ENCODE results near the gene GABRR1. TPM values are rescaled to one million over a fixed set of nuclear protein-coding genes. Genes with fewer than 3 reads are reported as not detected.
"Not testable (repeated sequence)": the region's sequence is repeated elsewhere in the genome, so short reads cannot be mapped to it uniquely, and the experiment has no call there.

Gene GABRR1
- polyA plus RNA-seq, 12 donors, result 0.44 to 1.6 (median 1.1) TPM; not detected in 2

DNA sequence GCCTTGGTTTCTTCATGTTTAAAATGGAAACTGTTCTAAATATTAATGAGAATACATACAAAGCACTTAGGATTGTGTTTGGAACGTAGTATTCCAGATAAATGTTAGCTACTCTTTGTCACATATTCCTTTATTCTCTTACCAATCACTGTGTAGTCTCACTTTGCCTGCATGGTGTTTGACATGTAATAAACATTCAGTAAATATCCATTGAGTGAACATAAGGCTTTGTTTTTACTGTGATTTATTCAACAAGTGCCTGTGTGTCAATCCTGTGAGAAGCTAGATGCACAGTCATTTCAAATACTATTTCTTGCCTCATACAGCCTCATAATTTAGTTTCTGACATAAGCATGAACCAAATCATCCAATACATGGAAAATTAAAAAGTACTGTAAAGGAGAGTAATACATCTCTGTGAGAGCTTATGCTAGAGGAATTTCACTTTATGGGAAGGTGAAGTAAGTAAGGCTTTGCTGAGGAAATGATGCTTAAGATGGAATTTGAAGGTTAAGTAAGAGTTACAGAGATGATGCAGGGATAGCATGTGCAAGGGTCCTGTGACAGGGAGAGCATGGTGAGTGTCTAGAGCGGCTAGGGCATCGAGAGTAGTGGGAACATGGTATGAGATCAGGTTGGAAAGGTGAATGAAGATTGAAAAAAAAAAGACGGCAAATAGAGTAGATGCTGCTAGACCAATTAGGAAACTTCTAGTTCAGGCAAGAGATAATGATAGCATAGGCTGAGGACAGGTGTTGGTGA, 56.6 kb downstream of the GABRR1 start:
- no peak for DNase-seq

DNA sequence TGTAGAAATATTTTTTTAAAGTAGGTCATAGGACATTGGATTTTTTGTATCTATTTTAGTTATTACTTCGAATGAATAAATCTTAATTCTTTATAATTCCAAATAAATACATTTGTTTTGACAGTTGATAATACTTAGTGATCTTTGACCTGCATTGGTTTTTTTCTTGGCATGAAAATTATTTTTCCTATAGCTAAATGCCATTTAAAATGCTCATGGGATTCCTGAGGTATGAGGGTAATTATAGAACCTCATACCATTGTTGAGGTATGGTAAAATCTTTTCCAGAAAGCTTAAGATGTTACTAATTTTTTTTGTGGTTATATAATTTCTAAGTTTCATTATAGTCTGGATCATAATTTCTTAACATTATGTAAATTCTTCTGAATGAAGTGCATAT, 63.0 kb downstream of the GABRR1 start:
- DNase-seq, result no peak

DNA sequence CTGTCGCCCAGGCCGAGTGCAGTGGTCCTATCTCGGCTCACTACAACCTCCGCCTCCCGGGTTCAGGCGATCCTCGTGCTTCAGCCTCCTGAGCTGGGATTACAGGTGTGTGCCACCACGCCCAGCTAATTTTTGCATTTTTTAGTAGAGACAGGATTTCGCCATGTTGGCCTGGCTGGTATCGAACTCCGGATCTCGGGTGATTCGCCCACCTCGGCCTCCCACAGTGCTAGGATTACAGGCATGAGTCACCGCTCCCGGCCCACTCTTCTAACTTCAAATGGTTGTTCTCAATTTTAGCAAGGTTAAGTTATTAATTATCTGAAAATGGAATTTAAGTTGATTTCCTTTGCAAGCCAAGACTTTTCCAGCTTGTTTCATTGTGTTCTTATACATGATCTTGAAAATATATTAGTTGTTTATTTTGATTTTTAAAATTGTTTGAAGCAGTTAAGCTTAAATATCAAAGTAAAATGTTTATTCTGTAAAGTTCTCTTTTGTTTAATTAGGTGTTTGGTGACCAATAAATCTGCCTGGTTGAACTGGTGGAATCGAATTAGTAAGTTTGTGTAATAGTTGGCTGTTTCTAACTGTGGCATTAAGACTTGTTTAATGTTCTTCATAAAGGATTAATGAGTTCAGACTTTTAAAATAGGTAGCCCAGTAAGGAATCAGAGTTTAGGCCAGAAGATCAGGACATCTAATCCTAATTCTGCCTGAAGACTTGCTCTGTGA, 69.0 kb downstream of the GABRR1 start:
- DNase-seq, result no peak

GRCh38 chr6:89146718-89147700, 70.1 kb downstream of the GABRR1 start:
- peak; percentile 39 for DNase-seq

DNA sequence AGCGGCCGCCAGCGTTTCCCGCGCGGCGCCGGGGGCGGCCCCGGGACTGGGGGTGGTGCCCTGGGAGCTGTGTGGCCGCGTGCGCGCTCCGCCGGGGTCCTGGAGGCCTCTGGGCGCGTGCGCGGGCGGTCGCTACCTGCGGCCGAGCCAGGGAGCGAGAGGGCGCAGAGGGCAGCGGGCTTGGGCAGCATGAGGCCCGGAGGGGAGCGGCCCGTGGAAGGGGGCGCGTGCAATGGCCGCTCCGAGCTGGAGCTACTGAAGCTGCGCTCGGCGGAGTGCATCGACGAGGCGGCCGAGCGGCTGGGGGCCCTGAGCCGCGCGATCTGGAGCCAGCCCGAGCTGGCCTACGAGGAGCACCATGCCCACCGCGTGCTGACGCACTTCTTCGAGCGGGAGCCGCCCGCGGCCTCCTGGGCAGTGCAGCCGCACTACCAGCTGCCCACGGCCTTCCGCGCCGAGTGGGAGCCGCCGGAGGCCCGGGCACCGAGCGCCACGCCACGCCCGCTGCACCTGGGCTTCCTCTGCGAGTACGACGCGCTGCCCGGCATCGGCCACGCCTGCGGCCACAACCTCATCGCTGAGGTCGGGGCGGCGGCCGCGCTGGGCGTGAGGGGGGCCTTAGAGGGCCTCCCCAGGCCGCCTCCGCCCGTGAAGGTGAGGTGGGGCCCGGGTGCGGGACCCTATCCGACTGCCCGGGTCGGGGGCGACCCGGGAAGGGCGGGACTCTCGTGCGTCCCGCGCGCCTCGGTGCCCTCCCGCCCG, 71.0 kb downstream of the GABRR1 start, which contains the start of gene PM20D2:
PM20D2 (plus strand) TSS at position 100 of the 762 bp plus-strand sequence; CDS start at position 190, 90 bp downstream.
- DNase-seq, result peak; percentile 45

- DNase-seq, result peak; percentile 56
These were observed 71.8 kb downstream of the GABRR1 start for GRCh38 chr6:89145091-89145955.

- no peak for DNase-seq
These were observed 72.7 kb downstream of the GABRR1 start for GRCh38 chr6:89144354-89144906.

DNA sequence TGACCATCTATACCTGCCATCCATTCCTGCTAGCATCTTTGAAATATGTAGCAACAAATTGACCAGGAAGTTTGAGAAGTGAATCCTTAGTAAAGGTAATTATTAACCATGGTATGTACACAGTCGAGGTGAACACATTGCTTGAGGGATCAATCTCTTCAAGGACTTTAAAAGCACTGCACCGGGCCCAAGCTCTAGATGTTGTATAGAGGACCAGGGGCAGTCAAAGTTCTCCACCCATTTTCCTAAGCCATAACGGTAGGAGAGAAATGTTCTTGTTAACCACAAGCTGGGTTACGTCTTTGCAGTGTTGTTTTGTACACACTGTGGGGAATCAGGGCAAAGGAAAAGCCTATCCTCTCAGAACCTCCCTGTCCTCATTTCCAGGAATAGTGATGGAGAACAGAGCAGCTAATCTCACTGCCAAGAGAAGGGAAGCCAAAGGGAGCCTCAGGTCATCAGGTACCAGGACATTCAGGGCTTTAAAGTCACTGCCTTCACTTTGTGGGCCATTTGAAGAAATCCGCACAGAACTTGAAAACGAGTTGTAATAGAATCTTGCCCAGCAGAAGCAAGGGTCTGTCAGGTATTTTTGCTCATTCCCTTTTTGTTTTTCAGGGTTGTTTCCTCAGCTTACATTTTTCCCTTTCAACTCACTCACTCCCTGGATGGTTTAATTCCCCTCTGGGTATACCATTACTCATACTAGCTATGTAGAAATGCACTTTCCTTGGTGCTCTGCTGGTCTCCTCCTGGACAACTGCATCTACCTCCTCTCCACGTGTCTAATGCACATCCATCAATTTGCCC, 76.6 kb downstream of the GABRR1 start:
- no peak for DNase-seq

DNA sequence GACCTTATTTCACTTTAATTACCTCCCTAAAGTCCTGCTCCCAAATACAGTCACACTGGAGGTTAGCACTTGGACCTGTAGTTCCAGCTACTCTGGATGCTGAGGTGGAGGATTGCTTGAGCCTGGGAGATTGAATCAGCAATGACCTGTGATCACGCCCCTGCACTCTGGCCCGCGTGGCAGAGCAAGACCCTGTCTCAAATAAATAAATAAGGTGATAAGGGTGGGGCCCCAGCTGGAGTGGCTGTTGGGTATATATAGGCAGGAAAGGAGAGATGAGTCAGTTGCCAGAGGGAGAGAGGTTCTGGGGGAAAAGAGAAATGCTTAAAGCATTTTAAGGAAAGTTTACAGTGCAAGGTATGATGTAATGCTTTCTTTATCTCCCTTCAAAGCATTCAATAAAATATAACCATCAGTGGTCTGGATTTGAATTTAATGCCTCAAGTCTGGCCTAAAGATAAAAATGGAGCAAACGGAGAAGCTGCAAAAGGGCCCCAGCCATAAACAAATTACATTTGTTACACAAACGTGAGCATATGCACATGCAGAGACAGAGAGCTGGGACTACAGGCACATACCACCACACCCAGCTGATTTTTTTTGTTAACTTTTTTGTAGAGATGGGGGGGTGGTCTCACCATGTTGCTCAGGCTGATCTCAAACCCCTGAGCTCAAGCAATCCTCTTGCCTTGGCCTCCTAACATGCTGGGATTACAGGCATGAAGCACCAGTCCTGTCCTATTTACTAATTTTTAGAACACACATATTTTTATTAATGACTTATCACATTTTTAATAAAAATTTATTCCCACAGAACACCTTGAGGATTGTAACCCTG, 77.4 kb downstream of the GABRR1 start:
- no peak for DNase-seq

DNA sequence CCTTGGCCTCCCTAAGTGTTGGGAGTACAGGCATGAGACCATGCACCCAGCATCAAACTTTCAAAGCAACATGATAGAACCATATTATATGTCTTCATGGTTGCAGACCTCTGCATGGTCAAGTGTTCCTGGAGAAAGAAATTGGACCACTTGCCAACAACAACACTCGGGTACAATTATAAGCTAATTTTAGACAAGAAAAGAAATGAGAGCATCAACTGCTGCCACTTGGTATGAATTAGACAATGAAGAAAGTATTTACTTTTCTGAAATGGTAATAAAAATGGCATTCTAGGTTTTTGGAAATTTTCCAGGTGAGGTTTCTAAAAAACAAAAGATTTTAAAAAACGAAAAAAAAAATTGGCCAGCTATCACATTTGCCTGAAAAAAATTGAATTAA, 79.0 kb downstream of the GABRR1 start:
- DNase-seq, result no peak

DNA sequence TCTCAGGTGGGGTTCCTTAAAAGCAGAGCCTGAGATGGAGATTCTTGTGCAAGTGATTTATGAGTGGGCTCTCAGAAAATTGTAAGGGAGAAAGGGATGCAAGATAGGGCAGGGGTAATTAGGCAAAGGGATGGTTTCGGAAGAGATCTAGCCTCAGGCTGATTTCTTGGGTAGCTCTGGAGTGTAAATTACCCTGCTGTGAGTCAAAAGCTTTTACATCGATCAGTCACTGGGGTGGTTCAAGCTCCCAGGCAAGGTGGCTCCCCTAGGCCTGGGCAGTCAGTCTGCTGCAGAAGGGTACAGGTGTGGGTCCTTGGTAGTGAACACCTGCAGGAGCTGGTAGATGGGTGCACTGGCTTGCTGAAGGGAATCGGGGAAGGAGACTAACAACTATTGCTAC, 82.4 kb downstream of the GABRR1 start:
- no peak for DNase-seq

GRCh38 chr6:89133981-89134380, 83.2 kb downstream of the GABRR1 start:
- no peak for DNase-seq

- no peak for DNase-seq
These were observed 85.1 kb downstream of the GABRR1 start for GRCh38 chr6:89132057-89132456.

GRCh38 chr6:89131599-89131998, 85.6 kb downstream of the GABRR1 start:
- DNase-seq, result no peak

- not testable (repeated sequence) for DNase-seq
These were observed 88.9 kb downstream of the GABRR1 start for GRCh38 chr6:89128256-89128671.

All from muscle of arm (tissue), 12 donors.